ENCODE results near the gene NQO2.

GRCh38 chr6:2957696-2958330 is 41.9 kb upstream of the NQO2 start:
- TF ChIP-seq EZH2 (IDR thresholded peaks at IDR 0.05; ENCODE audit: borderline replicate concordance, low read length) (no peak), CTCF (IDR thresholded peaks at IDR 0.05; ENCODE audit: low read length) (no peak)
